H9 (cell line): ENCODE data around the gene TTN. TPM values are rescaled to one million over a fixed set of nuclear protein-coding genes. Genes with fewer than 3 reads are reported as not detected.

Experiments
- DNase-seq: peaks from one replicate; pipeline ENCODE4 v3.0.0-alpha.2; 2017
- H2AFZ ChIP-seq: one replicate; pipeline ENCODE4 v1.6.1; 2013; ENCODE audit warnings: mild to moderate bottlenecking, low read length, control low read depth, moderate library complexity
- H2AK5ac ChIP-seq: 2 replicates; pipeline ENCODE4 v1.6.1; 2013; ENCODE audit warnings: low read length, control low read depth, mixed read lengths; ENCODE audit not compliant: insufficient read length
- H2BK120ac ChIP-seq: one replicate; pipeline ENCODE4 v1.6.1; 2013; ENCODE audit warnings: low read depth, mild to moderate bottlenecking, low read length, control low read depth, inconsistent platforms; ENCODE audit not compliant: poor library complexity, severe bottlenecking
- H2BK12ac ChIP-seq: 2 replicates; pipeline ENCODE4 v1.6.1; 2013; ENCODE audit warnings: low read length, control low read depth, mixed read lengths, low read depth; ENCODE audit not compliant: insufficient read length
- H2BK15ac ChIP-seq: 2 replicates; pipeline ENCODE4 v1.6.1; 2013; ENCODE audit warnings: low read depth, low read length, control low read depth
- H2BK20ac ChIP-seq: one replicate; pipeline ENCODE4 v1.6.1; 2013; ENCODE audit warnings: low read depth, mild to moderate bottlenecking, low read length, control low read depth, inconsistent platforms; ENCODE audit not compliant: poor library complexity, severe bottlenecking
- H2BK5ac ChIP-seq: 2 replicates; pipeline ENCODE4 v1.6.1; 2013; ENCODE audit warnings: low read length, control low read depth, mixed read lengths; ENCODE audit not compliant: insufficient read length
- H3K14ac ChIP-seq: 2 replicates; pipeline ENCODE4 v1.6.1; 2013; ENCODE audit warnings: low read length, control low read depth; ENCODE audit not compliant: insufficient read depth
- H3K18ac ChIP-seq: 2 replicates; pipeline ENCODE4 v1.6.1; 2013; ENCODE audit warnings: low read depth, mild to moderate bottlenecking, mixed read lengths, low read length, control low read depth; ENCODE audit not compliant: insufficient read length
- H3K23ac ChIP-seq: 2 replicates; pipeline ENCODE4 v1.6.1; 2013; ENCODE audit warnings: low read length, control low read depth, mixed read lengths, low read depth; ENCODE audit not compliant: insufficient read length
- H3K23me2 ChIP-seq: 2 replicates; pipeline ENCODE4 v1.6.1; 2013; ENCODE audit warnings: low read depth, mild to moderate bottlenecking, mixed read lengths, low read length, control low read depth; ENCODE audit not compliant: insufficient read length, poor library complexity, severe bottlenecking
- H3K27ac ChIP-seq: 2 replicates; pipeline ENCODE4 v1.5.1; 2013; ENCODE audit warnings: low read length, control low read depth, mixed read lengths, low read depth; ENCODE audit not compliant: insufficient read length
- H3K27me3 ChIP-seq: 2 replicates; pipeline ENCODE4 v1.6.1; 2013; ENCODE audit warnings: low read length, control low read depth, inconsistent platforms; ENCODE audit not compliant: insufficient read depth
- H3K4ac ChIP-seq: 2 replicates; pipeline ENCODE4 v1.6.1; 2013; ENCODE audit warnings: low read depth, mild to moderate bottlenecking, control low read depth, inconsistent platforms, low read length, moderate library complexity
- H3K4me1 ChIP-seq: 2 replicates; pipeline ENCODE4 v1.6.1; 2013; ENCODE audit warnings: low read length, control low read depth, inconsistent platforms; ENCODE audit not compliant: insufficient read depth
- H3K4me2 ChIP-seq: 2 replicates; pipeline ENCODE4 v1.6.1; 2013; ENCODE audit warnings: low read length, control low read depth, mixed read lengths; ENCODE audit not compliant: insufficient read length, insufficient read depth
- H3K56ac ChIP-seq: 2 replicates; pipeline ENCODE4 v1.6.1; 2013; ENCODE audit warnings: low read depth, mild to moderate bottlenecking, mixed read lengths, low read length, control low read depth; ENCODE audit not compliant: insufficient read length
- H3K79me1 ChIP-seq: 2 replicates; pipeline ENCODE4 v1.6.1; 2013; ENCODE audit warnings: low read depth, mild to moderate bottlenecking, moderate library complexity, low read length, control low read depth, inconsistent platforms; ENCODE audit not compliant: insufficient read depth, poor library complexity, severe bottlenecking
- H3K79me2 ChIP-seq: 2 replicates; pipeline ENCODE4 v1.6.1; 2013; ENCODE audit warnings: low read length, control low read depth, inconsistent platforms; ENCODE audit not compliant: insufficient read depth
- H3K9ac ChIP-seq: 2 replicates; pipeline ENCODE4 v1.6.1; 2013; ENCODE audit warnings: low read length, control low read depth, mixed read lengths; ENCODE audit not compliant: insufficient read length; ENCODE audit errors: extremely low read depth
- H3K9me3 ChIP-seq: one replicate; pipeline ENCODE4 v1.6.1; 2013; ENCODE audit warnings: low read depth, low read length, inconsistent platforms; ENCODE audit not compliant: control insufficient read depth
- H3T11ph ChIP-seq: one replicate; pipeline ENCODE4 v1.6.1; 2013; ENCODE audit warnings: mild to moderate bottlenecking, low read length, control low read depth, inconsistent platforms
- H4K20me1 ChIP-seq: one replicate; pipeline ENCODE4 v1.6.1; 2013; ENCODE audit not compliant: control insufficient read depth, insufficient read length, insufficient read depth
- H4K5ac ChIP-seq: 2 replicates; pipeline ENCODE4 v1.6.1; 2013; ENCODE audit warnings: low read depth, mild to moderate bottlenecking, mixed read lengths, low read length, control low read depth; ENCODE audit not compliant: insufficient read length
- H4K8ac ChIP-seq: replicated peaks from 2 replicates; pipeline ENCODE4 v1.6.1; 2013; ENCODE audit warnings: low read length, control low read depth, mixed read lengths, low read depth; ENCODE audit not compliant: insufficient read length
- H4K91ac ChIP-seq: 2 replicates; pipeline ENCODE4 v1.6.1; 2013; ENCODE audit warnings: low read depth, mild to moderate bottlenecking, moderate library complexity, mixed read lengths, low read length, control low read depth; ENCODE audit not compliant: insufficient read length
- H3K27ac Mint-ChIP-seq, 3 experiments: 2 replicates in 2 of 3; 3 replicates in 1 of 3; pipeline ENCODE4 v1.8.0; 2020 to 2021; ENCODE audit warnings: mixed read lengths in 3 of 3, mild to moderate bottlenecking in 1 of 3, moderate library complexity in 1 of 3
- H3K27me3 Mint-ChIP-seq: 2 replicates; pipeline ENCODE4 v1.8.0; 2021; ENCODE audit warnings: low read depth, mild to moderate bottlenecking, moderate library complexity, mixed read lengths
- H3K36me3 Mint-ChIP-seq, 3 experiments: 2 replicates in 2 of 3; 3 replicates in 1 of 3; pipeline ENCODE4 v1.8.0; 2020 to 2021; ENCODE audit warnings: low read depth in 3 of 3, mixed read lengths in 3 of 3; ENCODE audit not compliant: insufficient read depth in 1 of 3
- H3K4me1 Mint-ChIP-seq, 2 experiments: 2 replicates each; pipeline ENCODE4 v1.8.0; 2020; ENCODE audit warnings: mixed read lengths in 2 of 2
- H3K4me3 Mint-ChIP-seq, 2 experiments: 2 replicates in 1 of 2; 3 replicates in 1 of 2; pipeline ENCODE4 v1.8.0; 2020 to 2021; ENCODE audit warnings: mild to moderate bottlenecking in 2 of 2, mixed read lengths in 2 of 2, moderate library complexity in 1 of 2
- H3K9me3 Mint-ChIP-seq, 2 experiments: 2 replicates in 1 of 2; 3 replicates in 1 of 2; pipeline ENCODE4 v1.8.0; 2020; ENCODE audit warnings: mild to moderate bottlenecking in 2 of 2, mixed read lengths in 2 of 2, moderate library complexity in 1 of 2
- CTCF ChIP-seq: fragments of 200-600 bp; sonication (generic); conservative IDR thresholded peaks from 3 replicates; pipeline ENCODE4 v1.8.0; 2021; ENCODE audit warnings: antibody characterized with exemption, mild to moderate bottlenecking
- WGBS: extraction: QIAGEN DNeasy Blood & Tissue Kit; methylation state at CpG from one replicate; pipeline ENCODE4 v1.1.7; 2013; ENCODE audit warnings: missing lambda C conversion rate, low lambda C conversion rate, mixed read lengths; ENCODE audit not compliant: insufficient read length; ENCODE audit errors: extremely low coverage; 5-methylcytosine and 5-hydroxymethylcytosine counted together
- total RNA-seq: library from RNA; stranded (reverse); gene quantifications from 2 replicates; pipeline ENCODE4 v1.2.1, GENCODE V29; 2021

The TTN gene
- total RNA-seq, 1 experiment from 2014 or later: 0.70 TPM

DNA sequence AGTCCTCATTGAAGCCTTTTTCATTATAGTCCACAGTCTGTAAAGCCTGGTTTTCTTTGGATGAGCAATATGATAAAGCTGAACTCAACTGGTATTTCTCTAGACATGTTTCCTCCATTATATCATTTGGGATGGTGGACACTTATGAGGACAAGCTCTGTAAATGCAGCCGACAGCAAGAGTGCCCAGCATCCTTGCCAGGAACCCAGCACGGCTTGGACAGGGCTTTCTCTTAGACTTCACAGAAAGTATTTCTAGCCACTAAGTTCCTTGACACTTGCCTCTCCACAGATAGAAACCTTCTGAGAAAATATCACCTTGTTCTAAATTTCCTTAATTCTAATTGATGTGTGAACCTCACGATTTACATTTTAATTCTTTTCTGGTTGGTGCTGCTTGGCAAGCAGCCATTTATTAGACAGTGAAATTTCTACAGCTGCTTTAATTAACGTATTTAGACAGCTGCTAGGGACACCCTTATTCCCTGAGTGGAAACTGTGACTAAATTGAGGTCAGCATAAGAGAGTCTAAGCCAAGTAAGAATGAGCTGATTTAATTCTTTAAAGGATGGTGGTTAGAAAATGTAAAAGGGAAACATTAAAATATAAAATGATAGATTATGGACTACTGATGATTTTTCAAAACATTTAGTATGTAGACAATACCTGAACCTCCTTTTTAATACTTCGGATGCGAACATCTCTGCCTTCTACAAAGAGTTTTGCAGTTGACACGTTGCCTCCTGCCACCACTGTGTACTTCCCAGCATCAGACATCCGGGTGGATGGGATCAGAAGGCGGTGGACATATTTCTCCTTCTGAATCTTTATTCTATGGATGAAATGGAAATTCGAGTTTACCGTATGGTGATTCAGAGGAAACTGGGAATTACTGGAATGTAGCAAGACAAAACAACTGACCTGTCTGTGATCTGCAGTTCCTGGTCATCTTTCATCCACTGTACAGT lies 39.8 kb downstream of the TTN start:
- Histone ChIP-seq H3K79me1 (no peaks in the 10 kb centered on the region), H2BK120ac (no peak overlapping the region), H3K18ac (no peak overlapping the region), H4K91ac (no peak overlapping the region), H4K8ac (no peak overlapping the region), H2BK15ac (no peak overlapping the region), H3K79me2 (no peaks in the 10 kb centered on the region), H3K14ac (no peak overlapping the region), H2AK5ac (no peak overlapping the region), H3K56ac (no peak overlapping the region), H4K20me1 (no peaks in the 10 kb centered on the region), H3K4me2 (no peak overlapping the region), H4K5ac (no peak overlapping the region), H2BK12ac (no peak overlapping the region), H3K23me2 (no peaks in the 10 kb centered on the region), H3K27ac (no peak overlapping the region), H3K4me1 (no peaks in the 10 kb centered on the region), H2BK5ac (no peak overlapping the region), H3K9ac (no peak overlapping the region), H3K9me3 (no peaks in the 10 kb centered on the region), H3K27me3 (no peaks in the 10 kb centered on the region), H2BK20ac (no peak overlapping the region), H3K4ac (no peak overlapping the region), H3T11ph (no peak overlapping the region), H3K23ac (no peak overlapping the region), H2AFZ (no peak overlapping the region)
- H3K4me1 Mint-ChIP-seq: no peaks in the 10 kb centered on the region
- no peak overlapping the region for H3K4me3 Mint-ChIP-seq
- H3K36me3 Mint-ChIP-seq: no peaks in the 10 kb centered on the region; a peak in 2 of 7 replicates
- WGBS: no CpG with 5 or more reads among the region's 11 CpGs
- no peak for TF ChIP-seq CTCF
- no peaks in the 10 kb centered on the region for H3K27me3 Mint-ChIP-seq
- no peak for DNase-seq
- no peak overlapping the region for H3K27ac Mint-ChIP-seq
- H3K9me3 Mint-ChIP-seq: no peaks in the 10 kb centered on the region
